GM23248 (cell line): ENCODE data around the gene TBL1XR1. TPM values are rescaled to one million over a fixed set of nuclear protein-coding genes. Genes with fewer than 3 reads are reported as not detected.

Experiments used
- DNase-seq: peaks from one replicate; pipeline ENCODE4 v3.0.0-alpha.2; 2015
- H2AFZ ChIP-seq: fragments of 200-600 bp; sonication (generic); 2 replicates; pipeline ENCODE4 v1.6.1; 2016; ENCODE audit warnings: antibody characterized with exemption
- H3F3A ChIP-seq: fragments of 200-600 bp; sonication (generic); 2 replicates; pipeline ENCODE4 v1.6.1; 2016; ENCODE audit warnings: mild to moderate bottlenecking, antibody characterized with exemption, mixed run types; ENCODE audit not compliant: insufficient read depth
- H3K27ac ChIP-seq: fragments of 200-600 bp; sonication (generic); 2 replicates; pipeline ENCODE4 v1.5.1; 2016; ENCODE audit warnings: mild to moderate bottlenecking
- H3K27me3 ChIP-seq: fragments of 200-600 bp; sonication (generic); replicated peaks from 2 replicates; pipeline ENCODE4 v1.6.1; 2016; ENCODE audit warnings: mild to moderate bottlenecking; ENCODE audit not compliant: insufficient read depth
- H3K36me3 ChIP-seq: fragments of 200-600 bp; sonication (generic); 2 replicates; pipeline ENCODE4 v1.6.1; 2016; ENCODE audit warnings: low read depth, mild to moderate bottlenecking
- H3K4me1 ChIP-seq: fragments of 200-600 bp; sonication (generic); 2 replicates; pipeline ENCODE4 v1.6.1; 2016; ENCODE audit warnings: mild to moderate bottlenecking; ENCODE audit not compliant: insufficient read depth
- H3K4me2 ChIP-seq: fragments of 200-600 bp; sonication (generic); one replicate; pipeline ENCODE4 v1.6.1; 2016; ENCODE audit warnings: mild to moderate bottlenecking; ENCODE audit not compliant: unreplicated experiment
- H3K4me3 ChIP-seq: fragments of 200-600 bp; sonication (generic); 2 replicates; pipeline ENCODE4 v1.5.1; 2016; ENCODE audit warnings: mild to moderate bottlenecking
- H3K79me2 ChIP-seq: fragments of 200-600 bp; sonication (generic); 2 replicates; pipeline ENCODE4 v1.6.1; 2016; ENCODE audit warnings: mild to moderate bottlenecking; ENCODE audit not compliant: insufficient read depth
- H3K9ac ChIP-seq: fragments of 200-600 bp; sonication (generic); 2 replicates; pipeline ENCODE4 v1.6.1; 2016; ENCODE audit warnings: mild to moderate bottlenecking
- H3K9me2 ChIP-seq: fragments of 200-600 bp; sonication (generic); 2 replicates; pipeline ENCODE4 v1.6.1; 2016; ENCODE audit warnings: mixed run types, mild to moderate bottlenecking, moderate library complexity; ENCODE audit not compliant: insufficient read depth
- H3K9me3 ChIP-seq: fragments of 200-600 bp; sonication (generic); one replicate; pipeline ENCODE4 v1.6.1; 2017; ENCODE audit warnings: low read depth
- H4K20me1 ChIP-seq: fragments of 200-600 bp; sonication (generic); 2 replicates; pipeline ENCODE4 v1.6.0; 2016; ENCODE audit not compliant: insufficient read depth
- EZH2 ChIP-seq: fragments of 200-600 bp; sonication (generic); IDR thresholded peaks from 2 replicates; pipeline ENCODE4 v1.6.1; 2018; ENCODE audit warnings: antibody characterized with exemption, mild to moderate bottlenecking; ENCODE audit not compliant: insufficient read depth, poor library complexity, severe bottlenecking
- EZH2phosphoT487 ChIP-seq: fragments of 200-600 bp; sonication (generic); IDR thresholded peaks from 2 replicates; pipeline ENCODE4 v1.6.1; 2018; ENCODE audit warnings: antibody characterized with exemption, moderate library complexity, mild to moderate bottlenecking, low read depth; ENCODE audit not compliant: insufficient read depth
- WGBS, 2 experiments: methylation state at CpG; one replicate each; pipeline ENCODE4 v1.1.6; 2015 to 2017; ENCODE audit warnings: low lambda C conversion rate in 2 of 2, low coverage in 1 of 2; ENCODE audit errors: missing lambda C conversion rate in 2 of 2; 5-methylcytosine and 5-hydroxymethylcytosine counted together
- in situ Hi-C: fragments of 300-500 bp; cut with MboI; formaldehyde crosslinking; loops from 2 replicates; pipeline ENCODE4 v1.15.0; 2020
- polyA plus RNA-seq: library from polyadenylated mRNA; unstranded; fragments of >200 nt; fragmentation: Nextera tagmentation; extraction: Ambion mirVana; gene quantifications from 2 replicates; pipeline ENCODE4 v1.2.1, GENCODE V29; 2016
- total RNA-seq: library from RNA; depleted of rRNA; stranded (reverse); fragments of >200 nt; shearing (Covaris generic); gene quantifications from 2 replicates; pipeline ENCODE4 v1.2.3, GENCODE V29; 2014

The TBL1XR1 gene
- total and polyA plus RNA-seq, 2 experiments from 2014 or later, result 41.6 to 87.2 TPM

DNA sequence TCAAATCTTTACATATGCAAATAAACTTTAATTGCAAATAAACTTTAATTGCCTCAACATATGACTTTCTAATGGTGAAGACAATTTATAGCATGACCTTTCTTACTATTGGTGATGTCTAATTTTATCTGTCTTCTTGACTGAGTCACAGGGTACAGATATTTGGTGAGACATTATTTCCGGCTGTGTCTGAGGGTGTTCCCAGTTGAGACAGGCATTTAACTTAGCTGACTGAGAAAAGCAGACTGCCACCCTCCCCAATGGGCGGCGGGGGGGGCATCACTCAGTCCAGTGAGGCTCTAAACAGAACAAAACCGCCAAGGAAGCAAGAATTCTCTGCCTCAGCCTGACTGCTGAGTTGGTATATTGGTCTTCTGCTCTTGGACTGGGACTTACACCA, 160.0 kb downstream of the TBL1XR1 start:
- Histone ChIP-seq H3K9me2 (no peaks in the 10 kb centered on the region), H3K9ac (no peak overlapping the region), H3K4me1 (no peaks in the 10 kb centered on the region), H3F3A (0 out of 2 replicates have a peak, but pooled peaks cover 7% of the 10 kb centered on the region), H2AFZ (no peak overlapping the region), H4K20me1 (no peaks in the 10 kb centered on the region), H3K4me3 (no peak overlapping the region), H3K4me2 (no peak overlapping the region), H3K36me3 (peaks cover 38% of the 10 kb centered on the region), H3K9me3 (no peaks in the 10 kb centered on the region), H3K79me2 (peaks cover 10% of the 10 kb centered on the region; the same call in 1 of the 2 replicates), H3K27me3 (no peaks in the 10 kb centered on the region), H3K27ac (no peak overlapping the region)
- in situ Hi-C loops, result no loop called here
- no peak for TF ChIP-seq EZH2phosphoT487
- TF ChIP-seq EZH2, result no peak
- DNase-seq, result peak; percentile 36
- WGBS, 2 experiments, result 74% methylated on average over 4 of the region's 4 CpGs

DNA sequence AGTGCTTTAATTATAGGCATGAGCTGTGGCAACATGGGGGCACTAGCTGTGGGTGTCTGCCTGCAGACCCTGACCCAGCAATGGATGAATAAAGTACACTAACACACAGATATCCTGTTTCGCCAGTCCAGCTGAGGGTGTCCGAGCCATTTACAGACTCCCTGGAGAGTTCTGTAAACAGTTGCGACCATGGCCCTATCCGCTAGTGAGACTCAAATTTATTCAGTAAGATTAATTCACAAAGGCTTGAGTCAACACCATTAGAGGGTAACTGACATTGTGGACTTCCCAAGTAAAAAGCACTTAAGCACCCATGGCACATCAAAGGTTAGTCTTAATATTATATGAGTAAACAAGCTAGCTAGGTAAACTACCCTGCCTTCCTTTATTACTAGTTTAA, 161.6 kb downstream of the TBL1XR1 start:
- no peaks in the 10 kb centered on the region for H3K4me1 ChIP-seq
- H4K20me1 ChIP-seq, result no peaks in the 10 kb centered on the region
- H3K36me3 ChIP-seq, result peaks cover 44% of the 10 kb centered on the region
- in situ Hi-C loops, result no loop called here
- H2AFZ ChIP-seq, result no peak overlapping the region
- no peaks in the 10 kb centered on the region for H3K9me2 ChIP-seq
- peaks cover 10% of the 10 kb centered on the region; the same call in 1 of the 2 replicates for H3K79me2 ChIP-seq
- no peak overlapping the region for H3K4me3 ChIP-seq
- H3K9me3 ChIP-seq, result no peaks in the 10 kb centered on the region
- no peaks in the 10 kb centered on the region for H3F3A ChIP-seq
- no peaks in the 10 kb centered on the region for H3K27me3 ChIP-seq
- H3K27ac ChIP-seq, result no peak overlapping the region
- H3K9ac ChIP-seq, result no peak overlapping the region
- TF ChIP-seq EZH2 (no peak), EZH2phosphoT487 (no peak)
- WGBS, 2 experiments, result 97 to 99% methylated on average over 4 of the region's 4 CpGs
- DNase-seq, result no peak
- no peak overlapping the region for H3K4me2 ChIP-seq

DNA sequence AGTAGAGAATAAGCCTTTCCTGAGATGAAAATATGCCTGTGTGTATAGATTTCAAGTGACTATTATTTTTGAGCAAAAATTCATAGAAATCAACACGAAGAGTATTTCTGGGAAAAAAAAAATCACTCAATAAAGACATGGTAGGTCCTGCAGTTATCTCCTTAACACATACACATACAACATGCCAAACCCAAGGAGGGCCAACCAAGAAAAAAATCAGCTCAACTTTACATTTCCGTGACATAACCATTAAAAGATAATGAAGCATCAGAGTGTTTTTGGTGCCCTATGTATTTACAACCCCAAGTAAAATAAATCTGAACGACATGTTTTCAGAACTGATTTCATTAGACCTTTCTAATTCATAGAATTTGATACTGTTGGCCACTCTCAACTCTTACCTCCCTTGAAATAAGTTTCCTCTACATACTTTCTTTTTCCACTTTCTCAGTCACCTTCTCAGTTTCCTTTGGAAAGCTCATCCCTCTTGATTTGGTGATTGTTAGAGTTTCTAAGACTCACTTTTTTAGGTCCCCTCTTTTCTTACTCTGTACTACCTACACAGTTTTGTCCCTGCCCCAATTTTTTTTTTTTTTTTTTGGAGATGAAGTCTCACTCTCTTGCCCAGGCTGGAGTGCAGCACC, 162.3 kb downstream of the TBL1XR1 start:
- H3K4me1 ChIP-seq, result no peaks in the 10 kb centered on the region
- WGBS, 2 experiments, result 66 to 67% methylated on average over 3 of the region's 3 CpGs
- H4K20me1 ChIP-seq, result no peaks in the 10 kb centered on the region
- no peak overlapping the region for H3K4me2 ChIP-seq
- H2AFZ ChIP-seq, result no peak overlapping the region
- in situ Hi-C loops, result no loop called here
- H3K27ac ChIP-seq, result no peak overlapping the region
- H3F3A ChIP-seq, result no peaks in the 10 kb centered on the region
- H3K4me3 ChIP-seq, result no peak overlapping the region
- no peak for DNase-seq
- peaks cover 44% of the 10 kb centered on the region for H3K36me3 ChIP-seq
- no peak for TF ChIP-seq EZH2phosphoT487
- TF ChIP-seq EZH2, result no peak
- H3K9me3 ChIP-seq, result no peaks in the 10 kb centered on the region
- no peak overlapping the region for H3K9ac ChIP-seq
- H3K79me2 ChIP-seq, result peaks cover 10% of the 10 kb centered on the region; the same call in 1 of the 2 replicates
- no peaks in the 10 kb centered on the region for H3K27me3 ChIP-seq
- H3K9me2 ChIP-seq, result no peaks in the 10 kb centered on the region

DNA sequence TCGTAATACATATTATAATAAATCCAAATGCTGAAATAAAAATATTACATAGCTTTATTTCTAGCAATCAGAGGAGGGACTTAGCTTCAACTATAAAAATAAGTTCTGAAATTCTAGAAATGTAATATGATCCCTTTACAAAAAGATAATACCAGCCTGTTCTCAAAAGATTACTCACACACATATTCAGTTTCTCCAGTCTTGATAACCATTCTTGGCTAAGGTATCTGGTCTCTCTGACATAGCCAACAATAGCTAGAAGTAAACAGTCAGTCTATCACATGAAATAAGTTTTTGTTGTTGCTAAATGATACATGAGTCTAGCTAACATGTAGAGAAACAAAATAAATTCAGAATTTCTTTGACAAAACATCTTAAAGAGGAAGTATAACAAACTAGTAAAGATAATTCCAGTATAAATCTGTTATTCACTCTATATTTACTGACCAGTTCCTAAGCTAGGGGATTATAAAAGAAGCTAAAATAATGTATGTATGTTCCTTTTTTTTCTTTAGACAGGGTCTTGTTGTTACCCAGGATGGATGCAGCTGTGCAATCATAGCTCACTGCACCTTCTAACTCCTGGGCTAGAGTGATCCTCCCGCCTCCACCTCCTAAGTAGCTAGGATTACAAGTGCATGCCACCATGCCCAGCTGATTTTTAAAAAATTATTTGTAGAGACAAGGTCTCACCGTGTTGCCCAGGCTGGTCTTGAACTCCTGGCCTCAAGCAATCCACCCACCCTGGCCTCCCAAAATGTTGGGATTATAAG, 170.6 kb downstream of the TBL1XR1 start:
- 97 to 98% methylated on average over 3 of the region's 3 CpGs for WGBS, 2 experiments
- no peak overlapping the region for H3K27ac ChIP-seq
- H4K20me1 ChIP-seq, result no peaks in the 10 kb centered on the region
- no peak overlapping the region for H3K4me2 ChIP-seq
- H3K9me2 ChIP-seq, result no peaks in the 10 kb centered on the region
- H3K79me2 ChIP-seq, result no peaks in the 10 kb centered on the region
- peak; percentile 14 for DNase-seq
- no peak overlapping the region for H3K9ac ChIP-seq
- H3K4me3 ChIP-seq, result no peak overlapping the region
- in situ Hi-C loops, result no loop called here
- peaks cover 34% of the 10 kb centered on the region for H3K36me3 ChIP-seq
- H3K9me3 ChIP-seq, result no peaks in the 10 kb centered on the region
- H3K27me3 ChIP-seq, result no peaks in the 10 kb centered on the region
- TF ChIP-seq EZH2phosphoT487 (no peak), EZH2 (no peak)
- no peaks in the 10 kb centered on the region for H3F3A ChIP-seq
- 0 out of 2 replicates have a peak, but pooled peaks cover 9% of the 10 kb centered on the region for H3K4me1 ChIP-seq
- no peak overlapping the region for H2AFZ ChIP-seq
